ENCODE results near the gene EAF1. TPM values are rescaled to one million over a fixed set of nuclear protein-coding genes. Genes with fewer than 3 reads are reported as not detected.

EAF1 gene
- total and polyA plus RNA-seq, 2 donors (not counting 1 experiment from before 2014, with no cell fraction given): 8.3 to 19.8 TPM

DNA sequence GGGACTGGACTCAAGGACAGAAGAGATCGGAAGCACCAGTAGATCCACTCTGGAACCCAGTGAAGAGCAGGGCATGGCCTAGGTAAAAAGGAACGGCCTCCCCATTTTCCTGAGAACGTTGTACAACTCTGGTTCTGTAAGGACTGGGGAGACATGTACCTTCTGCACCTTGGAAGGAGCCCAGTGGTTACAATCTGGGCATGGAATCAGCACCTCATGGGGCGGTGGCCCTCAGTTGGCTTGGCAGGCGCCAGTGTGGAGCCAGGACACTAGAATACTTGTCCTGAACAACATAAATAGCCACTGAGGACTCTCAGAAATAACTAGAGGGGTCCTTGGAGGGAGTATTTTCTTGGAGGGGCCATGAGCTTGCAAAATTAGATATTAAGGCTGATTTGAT lies 25.6 kb downstream of the EAF1 start:
- POLR2A ChIA-PET: no interaction called here
- intact Hi-C loops (cut with micrococcal nuclease): no loop called here
- CTCF ChIA-PET: no interaction called here

DNA sequence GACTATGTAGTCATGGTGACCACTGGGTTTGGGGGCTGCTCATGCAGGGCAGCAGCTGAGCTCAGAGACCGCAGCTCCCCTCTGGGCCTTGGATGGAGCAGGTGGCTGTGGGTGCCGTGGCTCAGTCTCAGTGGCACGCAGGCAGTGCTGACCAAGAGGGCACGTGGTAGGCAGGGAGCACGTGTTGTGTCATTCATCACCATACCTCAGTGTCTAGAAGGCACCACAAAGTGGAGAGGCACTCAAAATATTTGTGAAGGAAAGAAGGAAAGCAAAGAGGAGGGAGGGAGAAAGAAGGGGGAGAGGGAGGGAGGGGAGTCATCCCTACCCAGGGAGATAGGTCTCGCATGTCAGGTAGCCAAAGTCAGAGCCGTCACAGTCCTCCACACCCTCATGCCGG lies 26.1 kb downstream of the EAF1 start:
- Mint-ChIP-seq H3K27ac (no peak overlapping the region), H3K4me3 (no peak overlapping the region), H3K4me1 (no peaks in the 10 kb centered on the region), H3K9me3 (ENCODE audit: insufficient read depth) (no peaks in the 10 kb centered on the region), H3K27me3 (no peaks in the 10 kb centered on the region)
- no peak for TF ChIP-seq EZH2 (IDR thresholded peaks at IDR 0.05; ENCODE audit: borderline replicate concordance, insufficient read depth, low read depth, low read length, poor library complexity, severe bottlenecking)
- TF ChIP-seq, protein P1, sequence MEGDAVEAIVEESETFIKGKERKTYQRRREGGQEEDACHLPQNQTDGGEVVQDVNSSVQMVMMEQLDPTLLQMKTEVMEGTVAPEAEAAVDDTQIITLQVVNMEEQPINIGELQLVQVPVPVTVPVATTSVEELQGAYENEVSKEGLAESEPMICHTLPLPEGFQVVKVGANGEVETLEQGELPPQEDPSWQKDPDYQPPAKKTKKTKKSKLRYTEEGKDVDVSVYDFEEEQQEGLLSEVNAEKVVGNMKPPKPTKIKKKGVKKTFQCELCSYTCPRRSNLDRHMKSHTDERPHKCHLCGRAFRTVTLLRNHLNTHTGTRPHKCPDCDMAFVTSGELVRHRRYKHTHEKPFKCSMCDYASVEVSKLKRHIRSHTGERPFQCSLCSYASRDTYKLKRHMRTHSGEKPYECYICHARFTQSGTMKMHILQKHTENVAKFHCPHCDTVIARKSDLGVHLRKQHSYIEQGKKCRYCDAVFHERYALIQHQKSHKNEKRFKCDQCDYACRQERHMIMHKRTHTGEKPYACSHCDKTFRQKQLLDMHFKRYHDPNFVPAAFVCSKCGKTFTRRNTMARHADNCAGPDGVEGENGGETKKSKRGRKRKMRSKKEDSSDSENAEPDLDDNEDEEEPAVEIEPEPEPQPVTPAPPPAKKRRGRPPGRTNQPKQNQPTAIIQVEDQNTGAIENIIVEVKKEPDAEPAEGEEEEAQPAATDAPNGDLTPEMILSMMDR (IDR thresholded peaks at IDR 0.05): no peak
- Histone ChIP-seq H3K4me2 (replicated peaks; ENCODE audit: low read depth, low read length, poor library complexity, severe bottlenecking) (no peak overlapping the region), H2AFZ (ENCODE audit: insufficient read depth, low read depth, low read length, poor library complexity, severe bottlenecking) (no peak overlapping the region), H3K4me1 (ENCODE audit: control insufficient read depth in 2 of 2, insufficient read depth in 2 of 2, low read length in 2 of 2) (no peaks in the 10 kb centered on the region), H3K9me3 (ENCODE audit: control extremely low read depth in 1 of 3, control insufficient read depth in 2 of 3, insufficient read depth in 1 of 3, low read length in 2 of 3) (no peaks in the 10 kb centered on the region), H3K9ac (ENCODE audit: low read length) (no peak overlapping the region), H3K27me3 (replicated peaks in 1 of 4; ENCODE audit: control extremely low read depth in 1 of 4, control insufficient read depth in 3 of 4, insufficient read depth in 4 of 4, low read length in 3 of 4) (no peaks in the 10 kb centered on the region), H3K79me2 (ENCODE audit: control insufficient read depth, insufficient read depth, low read length) (no peaks in the 10 kb centered on the region), H3K36me3 (replicated peaks in 1 of 2; ENCODE audit: control extremely low read depth in 1 of 2, control insufficient read depth in 1 of 2, extremely low read depth in 1 of 2, insufficient read depth in 2 of 2, low read length in 1 of 2) (no peaks in the 10 kb centered on the region), H3K27ac (ENCODE audit: low read length in 2 of 2) (no peak overlapping the region), H3K4me3 (ENCODE audit: control extremely low read depth in 1 of 5, extremely low read depth in 1 of 5, insufficient read depth in 1 of 5, low read depth in 2 of 5, low read length in 4 of 5) (no peak overlapping the region), H4K20me1 (ENCODE audit: control insufficient read depth, insufficient read depth, low read length, poor library complexity, severe bottlenecking) (no peaks in the 10 kb centered on the region)
- WGBS (ENCODE audit: insufficient coverage): 88% methylated on average over 1 of the region's 8 CpGs
- DNase-seq (no peak), ATAC-seq (ENCODE audit: low read depth) (no peak)
- ChIA-PET CTCF (no interaction called here), POLR2A (no interaction called here)
- intact Hi-C loops (cut with micrococcal nuclease): no loop called here

More for the DNA sequence above, 25.6 kb downstream of the EAF1 start:
- ATAC-seq (ENCODE audit: low read depth) (no peak), DNase-seq (no peak)
- H3K79me2 ChIP-seq (ENCODE audit: control insufficient read depth, insufficient read depth, low read length): no peaks in the 10 kb centered on the region
- H3K36me3 ChIP-seq (replicated peaks in 1 of 2; ENCODE audit: control extremely low read depth in 1 of 2, control insufficient read depth in 1 of 2, extremely low read depth in 1 of 2, insufficient read depth in 2 of 2, low read length in 1 of 2): no peaks in the 10 kb centered on the region
- 96% methylated on average over 3 of the region's 5 CpGs for WGBS (ENCODE audit: insufficient coverage)
- no peak overlapping the region for H2AFZ ChIP-seq (ENCODE audit: insufficient read depth, low read depth, low read length, poor library complexity, severe bottlenecking)
- no peaks in the 10 kb centered on the region for H3K4me1 Mint-ChIP-seq
- H3K27me3 ChIP-seq (replicated peaks in 1 of 4; ENCODE audit: control extremely low read depth in 1 of 4, control insufficient read depth in 3 of 4, insufficient read depth in 4 of 4, low read length in 3 of 4): no peaks in the 10 kb centered on the region
- H3K27ac Mint-ChIP-seq: no peak overlapping the region
- H3K9ac ChIP-seq (ENCODE audit: low read length): no peak overlapping the region
- no peak overlapping the region for H3K4me3 ChIP-seq (ENCODE audit: control extremely low read depth in 1 of 5, extremely low read depth in 1 of 5, insufficient read depth in 1 of 5, low read depth in 2 of 5, low read length in 4 of 5)
- H3K9me3 ChIP-seq (ENCODE audit: control extremely low read depth in 1 of 3, control insufficient read depth in 2 of 3, insufficient read depth in 1 of 3, low read length in 2 of 3): no peaks in the 10 kb centered on the region
- no peak overlapping the region for H3K27ac ChIP-seq (ENCODE audit: low read length in 2 of 2)
- no peak overlapping the region for H3K4me3 Mint-ChIP-seq
- no peaks in the 10 kb centered on the region for H3K9me3 Mint-ChIP-seq (ENCODE audit: insufficient read depth)
- TF ChIP-seq EZH2 (IDR thresholded peaks at IDR 0.05; ENCODE audit: borderline replicate concordance, insufficient read depth, low read depth, low read length, poor library complexity, severe bottlenecking): no peak
- TF ChIP-seq, protein P1 (IDR thresholded peaks at IDR 0.05): no peak
- H3K4me2 ChIP-seq (replicated peaks; ENCODE audit: low read depth, low read length, poor library complexity, severe bottlenecking): no peak overlapping the region
- no peaks in the 10 kb centered on the region for H3K27me3 Mint-ChIP-seq
- H4K20me1 ChIP-seq (ENCODE audit: control insufficient read depth, insufficient read depth, low read length, poor library complexity, severe bottlenecking): no peaks in the 10 kb centered on the region
- H3K4me1 ChIP-seq (ENCODE audit: control insufficient read depth in 2 of 2, insufficient read depth in 2 of 2, low read length in 2 of 2): no peaks in the 10 kb centered on the region

Data from B cell (primary cell).